B cell (primary cell): ENCODE data around the gene ZCCHC7. TPM values are rescaled to one million over a fixed set of nuclear protein-coding genes. Genes with fewer than 3 reads are reported as not detected.

Experiments used
- ATAC-seq: fragments of 200-7000 bp; cut with Tn5 transposase; one replicate; pipeline ENCODE4 v1.10.0; 2021; ENCODE audit warnings: low read depth, mild to moderate bottlenecking, moderate number of reproducible peaks, moderate library complexity
- CTCF ChIA-PET: fragments of 350-600 bp; sonication (Branson Sonifier 250); formaldehyde crosslinking; loops from one replicate; lab custom pipeline; 2021; ENCODE audit warnings: antibody characterized with exemption, inconsistent platforms; lab: Charles Lee
- POLR2A ChIA-PET: fragments of 350-600 bp; sonication (Branson Sonifier 250); formaldehyde crosslinking; loops from one replicate; lab custom pipeline; 2021; ENCODE audit warnings: antibody characterized with exemption; lab: Charles Lee
- DNase-seq: peaks from one replicate; pipeline ENCODE4 v3.0.0; 2013
- H2AFZ ChIP-seq: 2 replicates; pipeline ENCODE4 v1.6.1; 2012; ENCODE audit warnings: mild to moderate bottlenecking, low read depth, low read length; ENCODE audit not compliant: insufficient read depth, poor library complexity, severe bottlenecking
- H3K27ac ChIP-seq, 2 donors: 1 replicate in 1 of 2; 2 replicates in 1 of 2; pipeline ENCODE4 v1.5.1; 2012 to 2013; ENCODE audit warnings: low read length in 2 of 2, mild to moderate bottlenecking in 2 of 2, moderate library complexity in 1 of 2
- H3K27me3 ChIP-seq, 4 experiments: fragments of 200-600 bp in 1 of 4; sonication (generic) in 1 of 4; replicated peaks in 1 of 4; 1 replicate in 2 of 4; 2 replicates in 2 of 4; pipeline versions ENCODE4 v1.6.1 to v1.7.0; 2013 to 2016; ENCODE audit warnings: low read length in 3 of 4, mild to moderate bottlenecking in 2 of 4, mixed read lengths in 1 of 4, moderate library complexity in 1 of 4; ENCODE audit not compliant: insufficient read depth in 4 of 4, control insufficient read depth in 3 of 4; ENCODE audit errors: control extremely low read depth in 1 of 4
- H3K36me3 ChIP-seq, 2 experiments: replicated peaks in 1 of 2; 1 replicate in 1 of 2; 2 replicates in 1 of 2; pipeline versions ENCODE4 v1.6.1 to v1.7.1; 2013; ENCODE audit warnings: low read length in 1 of 2; ENCODE audit not compliant: insufficient read depth in 2 of 2, control insufficient read depth in 1 of 2; ENCODE audit errors: control extremely low read depth in 1 of 2, extremely low read depth in 1 of 2
- H3K4me1 ChIP-seq, 2 donors: fragments of 200-600 bp in 1 of 2; sonication (generic) in 1 of 2; 1 replicate in 1 of 2; 2 replicates in 1 of 2; pipeline versions ENCODE4 v1.5.1 to v1.6.1; 2013 to 2017; ENCODE audit warnings: low read length in 2 of 2; ENCODE audit not compliant: control insufficient read depth in 2 of 2, insufficient read depth in 2 of 2
- H3K4me2 ChIP-seq: replicated peaks from 2 replicates; pipeline ENCODE3; 2012; ENCODE audit warnings: mild to moderate bottlenecking, low read depth, low read length; ENCODE audit not compliant: poor library complexity, severe bottlenecking
- H3K4me3 ChIP-seq, 5 experiments: fragments of 200-600 bp in 1 of 5; sonication (generic) in 1 of 5; 1 replicate in 3 of 5; 2 replicates in 2 of 5; pipeline versions ENCODE4 v1.5.1 to v1.7.0; 2011 to 2016; ENCODE audit warnings: low read length in 4 of 5, mild to moderate bottlenecking in 4 of 5, low read depth in 2 of 5, control low read depth in 1 of 5, moderate library complexity in 1 of 5; ENCODE audit not compliant: insufficient read depth in 1 of 5; ENCODE audit errors: control extremely low read depth in 1 of 5, extremely low read depth in 1 of 5
- H3K79me2 ChIP-seq: fragments of 200-600 bp; sonication (generic); one replicate; pipeline ENCODE4 v1.6.0; 2016; ENCODE audit warnings: low read length; ENCODE audit not compliant: control insufficient read depth, insufficient read depth
- H3K9ac ChIP-seq: fragments of 200-600 bp; sonication (generic); 2 replicates; pipeline ENCODE4 v1.6.1; 2017; ENCODE audit warnings: mild to moderate bottlenecking, low read length, moderate library complexity
- H3K9me3 ChIP-seq, 3 donors: one replicate each; pipeline versions ENCODE4 v1.6.1 to v1.7.1; 2013; ENCODE audit warnings: low read length in 2 of 3; ENCODE audit not compliant: control insufficient read depth in 2 of 3, insufficient read depth in 1 of 3; ENCODE audit errors: control extremely low read depth in 1 of 3
- H4K20me1 ChIP-seq: 2 replicates; pipeline ENCODE4 v1.6.0; 2012; ENCODE audit warnings: mild to moderate bottlenecking, low read length; ENCODE audit not compliant: insufficient read depth, control insufficient read depth, poor library complexity, severe bottlenecking
- H3K27ac Mint-ChIP-seq: one replicate; pipeline ENCODE4 v1.8.0; 2021; ENCODE audit warnings: mixed read lengths
- H3K27me3 Mint-ChIP-seq: one replicate; pipeline ENCODE4 v1.8.0; 2021; ENCODE audit warnings: mixed read lengths
- H3K4me1 Mint-ChIP-seq: one replicate; pipeline ENCODE4 v1.8.0; 2021; ENCODE audit warnings: mixed read lengths
- H3K4me3 Mint-ChIP-seq: one replicate; pipeline ENCODE4 v1.8.0; 2021; ENCODE audit warnings: mixed read lengths
- H3K9me3 Mint-ChIP-seq: one replicate; pipeline ENCODE4 v1.8.0; 2022; ENCODE audit warnings: mixed read lengths; ENCODE audit not compliant: insufficient read depth
- CTCF ChIP-seq: fragments of 200-600 bp; IDR thresholded peaks from one replicate; pipeline ENCODE4 v1.8.0; 2022; ENCODE audit warnings: antibody characterized with exemption, mild to moderate bottlenecking
- EZH2 ChIP-seq: IDR thresholded peaks from 2 replicates; pipeline ENCODE4 v1.6.1; 2012; ENCODE audit warnings: borderline replicate concordance, low read depth, mild to moderate bottlenecking, moderate library complexity, low read length; ENCODE audit not compliant: insufficient read depth, poor library complexity, severe bottlenecking
- WGBS: methylation state at CpG from one replicate; pipeline ENCODE4 v1.1.5; 2013; ENCODE audit warnings: missing lambda C conversion rate; ENCODE audit not compliant: insufficient coverage; 5-methylcytosine and 5-hydroxymethylcytosine counted together
- intact Hi-C: fragments of 100-400 bp; cut with micrococcal nuclease; formaldehyde crosslinking; loops from one replicate; pipeline ENCODE4 v1.10.0; 2022
- polyA plus RNA-seq: library from polyadenylated mRNA; depleted of rRNA; stranded (reverse); fragments of >200 nt; gene quantifications from 2 replicates; pipeline ENCODE4 v1.2.3, GENCODE V29; 2012
- total RNA-seq, 2 donors: library from RNA; stranded (reverse); fragments of 120-200 nt in 1 of 2; gene quantifications; 1 replicate in 1 of 2; 2 replicates in 1 of 2; pipeline versions ENCODE4 v1.2.3 to v1.2.4, GENCODE V29; 2013 to 2022

The ZCCHC7 gene
- total and polyA plus RNA-seq, 2 donors (not counting 1 experiment from before 2014, with no cell fraction given), result 56.3 to 83.5 TPM

- WGBS, result no CpG with 5 or more reads among the region's 2 CpGs
- Histone ChIP-seq H3K4me3 (no peak overlapping the region), H3K9ac (no peak overlapping the region), H3K9me3 (peaks cover 0 to 4% (median 0%) of the 10 kb centered on the region in 3 donors), H3K27ac (no peak overlapping the region), H3K79me2 (peaks cover 86% of the 10 kb centered on the region), H3K36me3 (peaks cover 9 to 17% of the 10 kb centered on the region in 2 experiments), H3K4me1 (peaks cover 14 to 22% of the 10 kb centered on the region in 2 donors), H2AFZ (no peak overlapping the region), H4K20me1 (no peaks in the 10 kb centered on the region), H3K4me2 (no peak overlapping the region), H3K27me3 (no peaks in the 10 kb centered on the region)
- no peak overlapping the region for H3K27ac Mint-ChIP-seq
- TF ChIP-seq EZH2 (no peak), CTCF (no peak)
- no peaks in the 10 kb centered on the region for H3K9me3 Mint-ChIP-seq
- H3K4me3 Mint-ChIP-seq, result no peak overlapping the region
- ChIA-PET POLR2A (no interaction called here), CTCF (no interaction called here)
- intact Hi-C loops, result no loop called here
- ATAC-seq (no peak), DNase-seq (no peak)
- peaks cover 31% of the 10 kb centered on the region for H3K4me1 Mint-ChIP-seq
- no peaks in the 10 kb centered on the region for H3K27me3 Mint-ChIP-seq
Observed at GRCh38 chr9:37155601-37156000, 35.2 kb downstream of the ZCCHC7 start.

GRCh38 chr9:37156205-37156604 is 35.8 kb downstream of the ZCCHC7 start:
- 100% methylated on average over 3 of the region's 6 CpGs for WGBS

More at GRCh38 chr9:37156205-37156604, 35.8 kb downstream of the ZCCHC7 start:
- no peak overlapping the region for H3K4me3 Mint-ChIP-seq
- no peak for DNase-seq
- no peak overlapping the region for H3K4me2 ChIP-seq
- no peak overlapping the region for H3K27ac ChIP-seq
- H3K4me1 ChIP-seq, result peaks cover 14 to 22% of the 10 kb centered on the region in 2 donors
- no peaks in the 10 kb centered on the region for H3K27me3 Mint-ChIP-seq
- no peak overlapping the region for H3K4me3 ChIP-seq
- CTCF ChIA-PET, result no interaction called here
- peaks cover 86% of the 10 kb centered on the region for H3K79me2 ChIP-seq
- POLR2A ChIA-PET, result interaction anchor here (0.6 kb wide), 1 partner anchor 26 kb away, joined by 10 read pairs; no protein-coding TSS in a partner anchor
- no peaks in the 10 kb centered on the region for H3K9me3 Mint-ChIP-seq
- no peaks in the 10 kb centered on the region for H4K20me1 ChIP-seq
- intact Hi-C loops, result no loop called here
- ATAC-seq, result no peak
- no peak overlapping the region for H3K27ac Mint-ChIP-seq
- H3K36me3 ChIP-seq, result peaks cover 9 to 17% of the 10 kb centered on the region in 2 experiments
- peaks cover 31% of the 10 kb centered on the region for H3K4me1 Mint-ChIP-seq
- no peak overlapping the region for H3K9ac ChIP-seq
- peaks cover 0 to 4% (median 0%) of the 10 kb centered on the region in 3 donors for H3K9me3 ChIP-seq
- H3K27me3 ChIP-seq, result no peaks in the 10 kb centered on the region
- H2AFZ ChIP-seq, result no peak overlapping the region
- no peak for TF ChIP-seq CTCF
- TF ChIP-seq EZH2, result no peak
